GM12872 (cell line): Measurements from ENCODE around the gene ENTR1.

Experiments
- CTCF ChIP-seq: IDR thresholded peaks from 3 replicates; pipeline ENCODE4 v1.5.1; 2011; ENCODE audit warnings: low read depth, mild to moderate bottlenecking, low read length, moderate library complexity; ENCODE audit not compliant: insufficient read depth

The ENTR1 gene

DNA sequence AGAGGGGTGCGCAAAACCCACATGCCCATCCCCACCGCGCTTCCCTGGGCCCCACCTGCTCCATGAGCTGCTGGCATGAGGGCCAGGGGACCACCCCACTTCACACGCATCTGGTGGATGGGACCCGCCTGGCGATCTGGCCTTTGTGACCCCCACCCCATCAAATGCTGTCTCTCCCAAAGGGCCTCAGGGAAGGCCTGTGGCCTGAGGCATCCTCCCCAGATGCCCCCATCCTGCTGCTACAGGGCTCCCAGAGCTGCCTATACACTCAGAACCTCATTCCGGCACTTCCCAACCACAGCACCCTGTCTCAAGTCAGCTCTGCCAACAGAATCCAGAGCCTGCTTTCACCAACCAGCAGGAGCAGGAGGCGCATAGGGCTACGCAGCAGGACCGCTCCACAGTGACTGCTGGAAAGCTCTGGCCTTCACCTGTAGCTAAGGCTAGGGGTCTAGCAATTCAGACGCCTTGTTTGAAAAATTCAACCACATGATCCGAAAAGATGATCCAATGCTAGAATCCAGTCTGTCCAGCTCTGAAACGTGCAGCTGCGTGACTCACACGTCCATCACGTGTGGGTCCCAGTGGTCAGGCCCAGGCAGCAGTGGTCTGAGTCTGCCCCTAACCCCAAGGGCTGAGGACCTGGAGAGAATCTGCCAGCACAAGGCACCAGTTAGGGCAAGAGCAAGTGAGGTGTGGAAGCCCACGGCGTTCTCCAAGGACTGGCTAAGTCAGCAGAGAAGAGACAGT is 9.1 kb downstream of the ENTR1 start:
- no peak for TF ChIP-seq CTCF

DNA sequence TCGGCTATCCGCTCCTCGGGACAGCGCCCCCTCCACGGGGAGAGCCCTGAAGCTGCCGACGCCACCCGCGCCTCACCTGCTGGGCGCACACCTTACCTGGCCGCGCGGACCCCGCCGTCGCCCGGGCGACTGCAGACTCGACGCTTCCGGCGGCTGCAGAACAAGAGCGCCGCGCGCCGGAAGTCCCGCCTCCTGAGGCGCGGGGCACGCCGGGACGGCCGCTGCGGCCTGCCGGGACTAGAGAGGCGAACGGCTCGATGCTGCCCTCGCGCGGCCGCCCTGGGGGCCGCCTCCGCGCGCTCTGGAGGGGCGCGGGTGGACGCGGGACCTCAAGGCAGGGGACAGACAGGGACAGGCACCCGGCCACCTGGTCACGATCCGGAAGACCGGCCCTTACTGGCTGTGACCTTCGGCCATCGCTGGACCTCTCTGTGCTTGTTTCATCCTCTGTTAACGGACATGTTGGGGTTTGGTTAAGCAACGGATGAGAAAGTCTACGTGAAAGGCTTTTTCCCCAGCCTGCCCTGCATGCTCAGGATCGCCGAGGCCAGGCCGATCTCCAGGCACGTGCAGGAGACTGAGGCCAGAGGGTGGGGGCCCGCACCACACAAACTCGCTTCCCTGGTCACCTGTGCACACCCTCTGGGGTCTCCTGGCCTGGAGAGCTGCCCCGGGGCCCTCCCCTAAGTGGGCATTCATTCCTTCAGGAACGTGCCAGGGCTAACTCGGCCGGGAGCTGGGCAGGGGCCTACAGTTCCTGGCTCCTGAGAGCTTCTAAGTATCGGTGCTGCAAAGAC is 10.2 kb downstream of the ENTR1 start, which contains the start of gene SNAPC4:
TSS of gene SNAPC4 (minus strand) at position 133 of the 797 bp plus-strand sequence. CDS start 1,742 bp downstream, outside the sequence.
- TF ChIP-seq CTCF, result peak; percentile 85

GRCh38 chr9:136399176-136400037 is 11.0 kb downstream of the ENTR1 start:
- TF ChIP-seq CTCF, result no peak

GRCh38 chr9:136398286-136398685 is 12.1 kb downstream of the ENTR1 start:
- TF ChIP-seq CTCF, result no peak

- TF ChIP-seq CTCF, result no peak
Measured at GRCh38 chr9:136397643-136398042, 12.8 kb downstream of the ENTR1 start.

- TF ChIP-seq CTCF, result no peak
Measured at GRCh38 chr9:136396219-136396515, 14.2 kb downstream of the ENTR1 start.
